Stimulated activated CD4-positive, alpha-beta T cell treated with anti-CD3 and anti-CD28 coated beads, Interleukin-2, amount 100 ng/mL, for 24 hours (primary cell): Measurements from ENCODE around the gene ZC2HC1B.

Source experiments
- DNase-seq, 2 donors: peaks; one replicate each; pipeline ENCODE4 v3.0.0-alpha.2; 2020

Gene ZC2HC1B

DNA sequence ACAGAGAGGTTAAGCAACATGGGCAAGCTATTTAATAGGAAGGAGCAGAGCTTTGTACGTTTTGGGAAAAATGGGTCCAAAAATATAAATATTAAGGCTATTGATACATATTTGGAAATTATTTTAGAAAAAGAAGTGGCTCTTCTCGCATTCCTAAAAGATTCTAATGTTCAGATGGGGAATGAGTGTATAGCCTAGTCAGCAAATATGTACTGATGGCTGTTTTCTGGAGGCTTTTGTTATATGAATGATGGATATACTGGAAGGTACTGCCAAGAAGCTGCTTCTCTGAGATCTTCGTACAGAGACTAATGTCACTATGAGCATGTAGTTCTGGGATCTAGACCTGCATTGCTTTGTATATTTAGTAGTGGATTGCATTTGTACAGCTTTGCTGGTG lies 72.1 kb downstream of the ZC2HC1B start:
- DNase-seq, result no peak

DNA sequence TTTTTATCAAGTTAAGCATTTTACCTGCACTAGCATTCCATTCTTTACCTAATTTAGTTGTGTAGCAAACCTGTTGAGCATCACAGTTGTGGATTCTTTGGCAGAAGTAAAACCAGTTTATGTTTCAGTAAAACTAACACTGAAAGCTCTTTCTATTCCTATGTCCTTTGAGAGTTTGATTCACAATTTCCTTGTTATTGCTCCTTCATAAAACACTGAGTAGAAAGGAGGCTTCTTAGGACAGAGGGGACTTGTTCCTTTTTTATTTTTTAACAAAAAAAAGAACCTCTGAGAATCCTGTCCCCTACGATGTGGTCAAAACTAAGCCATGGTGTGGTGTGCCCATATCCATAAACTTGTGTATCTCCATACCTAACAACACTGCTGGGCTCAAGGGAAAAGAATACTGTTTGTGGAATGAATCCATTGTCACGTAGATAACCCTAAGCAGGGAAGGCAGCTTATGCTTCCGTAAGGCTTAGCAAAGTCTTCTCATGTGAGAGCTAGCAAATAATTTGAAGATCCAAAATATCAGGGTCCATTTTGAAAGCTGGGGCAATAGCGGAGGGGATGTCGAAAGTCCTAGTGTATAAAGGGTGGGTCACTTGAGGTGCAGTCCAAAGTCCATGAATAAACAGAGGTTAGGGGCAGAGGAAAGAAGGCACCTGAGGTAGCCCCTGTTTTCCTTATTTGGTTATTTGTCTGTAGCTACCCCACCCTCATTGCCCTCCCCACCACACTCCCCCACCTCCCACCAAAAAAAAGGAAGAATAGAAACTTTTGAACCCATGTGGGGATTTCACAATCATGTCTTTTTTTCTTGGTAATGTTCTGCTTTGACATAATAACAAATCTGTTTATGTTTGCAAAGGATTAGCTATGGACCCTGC lies 72.7 kb downstream of the ZC2HC1B start:
- DNase-seq, result no peak

DNA sequence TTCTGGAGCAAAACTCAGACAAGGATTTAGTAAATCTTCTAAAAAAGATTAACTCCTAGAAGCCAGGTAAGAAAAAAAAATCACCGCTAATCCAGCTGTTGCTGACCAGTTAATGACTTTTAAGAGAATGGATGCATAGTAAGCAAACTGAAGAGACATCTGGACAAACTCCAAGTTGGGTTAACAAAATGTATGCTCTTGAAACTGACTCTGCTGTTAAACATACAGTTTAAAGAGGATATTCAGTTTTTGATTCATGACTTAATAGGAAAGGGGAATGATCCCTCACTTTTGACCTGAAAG lies 73.3 kb downstream of the ZC2HC1B start:
- no peak for DNase-seq

DNA sequence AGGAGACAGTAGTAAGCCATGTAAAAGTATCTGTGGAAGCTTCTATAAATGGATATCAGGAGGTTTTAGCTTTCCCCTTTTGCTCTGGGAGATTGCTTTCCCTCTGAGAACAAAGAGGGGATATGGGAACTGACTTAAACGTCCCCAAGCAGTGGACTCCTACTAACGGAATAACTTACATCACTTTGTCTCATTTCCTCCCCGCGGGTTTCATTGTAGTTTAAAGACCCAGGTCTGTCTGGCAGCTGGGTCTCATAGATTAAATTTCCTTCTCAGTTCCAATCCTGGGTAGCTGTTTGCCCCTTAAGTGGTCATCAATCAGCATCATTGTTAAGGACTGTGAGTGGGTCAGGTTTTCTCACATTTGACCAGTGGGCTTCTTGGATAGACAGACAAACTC lies 75.1 kb downstream of the ZC2HC1B start:
- DNase-seq, result no peak

- peak; percentile 53 to 56 for DNase-seq
Measured at GRCh38 chr6:143940011-143940597, 75.8 kb downstream of the ZC2HC1B start.

DNA sequence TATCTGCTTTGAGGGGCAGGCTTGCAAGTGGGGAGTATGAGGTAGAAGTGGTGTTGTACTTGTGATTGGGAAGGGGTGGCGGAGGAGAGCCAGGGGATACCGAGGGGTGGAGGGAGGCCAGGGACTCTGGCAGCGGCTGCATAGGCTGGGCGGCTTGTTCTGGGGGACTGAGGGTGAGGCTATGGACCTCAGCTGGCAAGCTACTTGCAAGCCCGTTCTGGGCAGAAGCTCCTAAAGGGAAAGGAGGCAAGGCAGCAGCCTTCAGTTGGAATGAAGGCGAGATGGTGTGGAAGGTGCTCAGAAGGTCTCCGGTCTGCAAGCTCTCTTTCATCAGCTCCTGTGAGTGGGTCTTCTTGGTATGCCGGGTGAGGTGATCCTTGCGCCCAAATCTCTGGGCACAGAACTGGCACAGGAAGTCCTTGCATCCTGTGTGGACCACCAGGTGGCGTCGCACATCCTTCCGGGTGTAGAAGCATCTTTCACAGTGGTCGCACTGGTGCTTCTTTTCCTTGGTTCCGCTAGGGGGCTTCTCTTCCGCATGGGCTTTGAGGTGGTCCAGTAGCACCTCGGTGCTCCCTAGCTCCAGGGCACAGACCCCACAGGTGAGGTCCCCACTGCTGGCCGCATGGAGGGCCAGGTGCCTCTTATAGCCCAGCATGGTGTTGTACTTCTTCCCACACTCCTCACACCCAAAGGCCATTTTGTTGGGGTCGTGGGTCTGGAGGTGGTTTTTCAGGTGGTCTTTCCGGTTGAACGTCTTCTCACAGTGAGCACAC lies 77.8 kb downstream of the ZC2HC1B start:
- DNase-seq, result peak; percentile 63 to 77

GRCh38 chr6:143948208-143948607 lies 83.9 kb downstream of the ZC2HC1B start:
- no peak for DNase-seq

- DNase-seq, result no peak
Measured at GRCh38 chr6:143949535-143949934, 85.3 kb downstream of the ZC2HC1B start.

- DNase-seq, result no peak
Measured at GRCh38 chr6:143949962-143950361, 85.7 kb downstream of the ZC2HC1B start.

DNA sequence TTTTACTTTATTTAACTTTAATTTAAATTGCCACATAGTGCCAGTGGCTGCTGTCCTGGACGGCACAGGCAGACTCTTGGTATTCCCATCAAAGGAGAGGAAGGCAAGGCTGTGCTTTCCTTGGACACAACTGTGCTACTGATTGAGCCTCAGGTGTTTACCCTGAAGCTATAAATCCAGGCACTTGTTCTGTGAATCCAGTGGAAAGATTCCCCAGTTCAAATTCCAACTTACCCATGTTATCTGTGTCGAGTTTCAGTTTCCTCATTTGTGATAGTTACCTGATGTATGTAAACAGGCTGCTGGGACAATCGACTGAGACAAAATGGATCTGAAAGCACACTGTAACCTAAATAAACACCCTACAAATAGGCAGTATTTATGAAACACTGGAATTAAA lies 86.6 kb downstream of the ZC2HC1B start:
- no peak for DNase-seq

GRCh38 chr6:143952060-143952778 lies 87.9 kb downstream of the ZC2HC1B start:
- no peak for DNase-seq

DNA sequence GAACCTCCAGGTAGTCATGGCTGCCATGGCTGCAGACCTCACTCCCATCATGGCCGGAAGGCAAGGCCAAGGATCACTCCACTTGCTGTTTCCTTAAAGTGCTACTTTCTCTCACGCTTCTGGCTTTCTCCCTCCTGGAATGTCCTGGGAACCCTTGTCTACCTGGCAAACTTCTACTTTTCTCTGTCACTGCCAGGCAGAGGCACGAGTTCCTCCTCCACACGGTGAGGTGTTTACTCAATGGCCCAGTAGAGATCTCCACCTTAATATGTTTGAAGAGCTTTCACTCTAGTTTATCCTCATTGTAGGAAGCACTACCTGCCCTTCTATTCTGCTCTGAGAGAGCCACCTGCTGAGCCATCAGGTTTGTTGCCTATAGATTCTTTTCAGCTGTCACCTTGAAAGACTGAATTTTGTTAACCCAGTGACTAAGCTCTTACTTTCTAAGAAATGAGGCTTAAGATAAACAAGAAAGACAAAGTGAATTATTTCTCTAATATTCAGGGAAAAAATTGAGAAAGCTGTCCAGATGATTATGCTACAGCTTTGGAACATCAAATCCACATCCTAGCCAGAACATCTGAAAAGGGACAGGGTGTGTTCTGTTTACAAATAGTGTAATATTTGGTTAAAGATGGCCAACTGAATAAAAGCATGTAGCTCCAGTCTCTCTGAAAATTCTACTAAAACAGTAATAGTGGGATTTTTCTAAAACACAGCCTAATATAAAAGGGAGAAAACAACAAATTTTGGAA lies 88.8 kb downstream of the ZC2HC1B start:
- DNase-seq, result no peak

- DNase-seq, result no peak
Measured at GRCh38 chr6:143953922-143954321, 89.6 kb downstream of the ZC2HC1B start.

GRCh38 chr6:143955971-143956370 lies 91.7 kb downstream of the ZC2HC1B start:
- no peak for DNase-seq

DNA sequence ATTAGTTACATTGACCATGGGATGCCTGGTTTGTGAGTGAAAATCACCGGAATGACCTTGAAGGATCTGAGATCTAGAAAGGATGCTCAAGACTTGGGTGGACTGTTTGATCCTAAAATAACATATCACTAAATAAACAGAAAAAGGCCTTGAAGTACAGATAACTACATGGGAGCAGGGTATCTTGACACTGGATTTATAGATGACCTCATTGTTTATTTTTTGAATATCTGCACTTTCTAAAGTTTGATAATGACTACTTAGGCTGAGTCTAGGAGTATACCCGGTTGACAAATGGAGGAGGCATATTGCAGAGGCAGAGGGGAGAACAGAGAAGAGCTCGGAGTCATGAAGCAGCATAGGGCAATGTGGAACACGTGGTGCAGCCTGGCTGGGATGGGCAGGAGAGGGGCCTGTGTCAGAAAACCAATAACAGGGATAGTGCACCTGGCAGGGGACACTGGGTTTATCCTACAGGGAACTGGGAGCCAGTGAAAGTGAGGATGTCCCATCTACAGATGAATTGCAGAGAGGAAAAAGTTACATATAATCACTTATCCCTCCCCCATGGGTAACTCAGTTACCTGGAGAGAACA lies 93.5 kb downstream of the ZC2HC1B start:
- no peak for DNase-seq

- no peak for DNase-seq
Measured at GRCh38 chr6:143958839-143959399, 94.6 kb downstream of the ZC2HC1B start.

DNA sequence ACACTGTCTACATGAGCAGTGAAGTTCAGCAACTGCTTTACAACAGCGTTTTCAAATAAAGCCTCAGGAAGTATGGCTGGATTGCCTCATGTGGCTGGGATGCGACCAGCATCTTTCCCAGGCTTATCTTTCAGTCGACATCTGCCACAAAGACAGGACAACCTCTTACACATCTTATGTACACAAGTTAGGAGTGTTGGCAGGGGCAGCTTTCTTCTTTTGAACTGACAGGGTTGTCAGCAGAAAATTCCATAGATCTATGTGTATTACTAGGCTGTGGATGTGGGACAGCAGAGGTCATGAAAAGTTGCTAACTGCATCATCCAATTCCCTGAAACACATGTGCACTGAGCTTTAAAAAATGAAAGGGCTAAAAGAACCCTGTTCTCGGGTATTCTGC lies 95.7 kb downstream of the ZC2HC1B start:
- DNase-seq, result no peak

- no peak for DNase-seq
Measured at GRCh38 chr6:143961066-143961465, 96.8 kb downstream of the ZC2HC1B start.

DNA sequence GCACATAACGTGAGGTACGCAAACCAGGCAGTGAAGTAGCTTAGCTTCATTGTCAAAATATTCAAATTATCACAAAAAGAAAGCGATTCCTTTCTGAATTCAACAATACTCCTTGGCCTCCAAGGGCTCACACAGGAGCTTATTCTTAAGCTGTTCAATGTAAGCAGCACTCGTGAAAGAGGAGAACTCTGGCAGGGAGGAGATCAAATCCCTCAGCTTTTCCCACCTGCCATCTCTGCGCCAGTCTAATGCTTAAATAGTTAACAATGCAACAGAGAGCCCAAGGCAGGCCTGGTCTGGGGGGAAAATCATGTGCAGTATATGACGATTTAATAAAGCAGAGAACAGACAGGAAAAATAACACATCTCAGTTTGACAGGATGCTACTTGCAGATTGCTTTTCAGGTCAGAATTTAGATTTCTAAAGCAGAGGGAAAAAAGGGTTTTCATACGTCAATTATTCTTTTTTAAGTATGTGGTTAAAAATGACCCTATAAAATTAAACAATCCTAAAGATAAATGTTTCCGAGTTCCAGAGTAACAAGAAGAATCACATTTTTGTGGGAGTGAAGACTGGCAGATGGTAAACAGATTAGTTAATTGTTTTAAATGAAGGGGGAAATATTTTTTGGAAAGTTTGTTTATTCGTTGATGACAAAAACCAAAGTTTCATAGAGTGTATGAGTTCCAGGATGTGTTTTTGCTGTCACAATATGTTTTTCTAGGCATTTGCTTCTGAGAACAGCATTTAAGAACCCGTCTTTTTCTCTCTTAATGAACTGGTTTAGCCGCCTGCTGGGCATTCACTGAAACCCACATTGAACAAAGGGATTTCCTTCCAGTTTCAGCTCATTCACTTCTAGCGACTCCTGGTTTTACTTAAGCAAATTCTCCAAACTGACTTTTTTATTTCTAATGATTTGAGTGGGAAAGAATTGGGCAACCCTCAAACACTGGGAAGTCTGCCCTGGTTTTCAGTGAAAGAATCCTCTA lies 97.9 kb downstream of the ZC2HC1B start:
- no peak for DNase-seq

- DNase-seq, result no peak
Measured at GRCh38 chr6:143963158-143963919, 99.1 kb downstream of the ZC2HC1B start.
